A549 treated with AZD9567 at 1 μM for 4 hours (cell line): Measurements from ENCODE around the gene ST6GALNAC2. TPM values are rescaled to one million over a fixed set of nuclear protein-coding genes. Genes with fewer than 3 reads are reported as not detected.

Experiments used
- total RNA-seq: library from RNA; stranded (reverse); fragments of 200-300 nt; extraction: Qiagen RNA extraction; gene quantifications from 5 replicates; pipeline ENCODE4 v1.2.3, GENCODE V29; 2022; ENCODE audit not compliant: insufficient read depth

Gene ST6GALNAC2
- total RNA-seq = 0.32 to 0.53 TPM (median 0.45 TPM) in 4 of 5 replicates, not detected in the other

DNA sequence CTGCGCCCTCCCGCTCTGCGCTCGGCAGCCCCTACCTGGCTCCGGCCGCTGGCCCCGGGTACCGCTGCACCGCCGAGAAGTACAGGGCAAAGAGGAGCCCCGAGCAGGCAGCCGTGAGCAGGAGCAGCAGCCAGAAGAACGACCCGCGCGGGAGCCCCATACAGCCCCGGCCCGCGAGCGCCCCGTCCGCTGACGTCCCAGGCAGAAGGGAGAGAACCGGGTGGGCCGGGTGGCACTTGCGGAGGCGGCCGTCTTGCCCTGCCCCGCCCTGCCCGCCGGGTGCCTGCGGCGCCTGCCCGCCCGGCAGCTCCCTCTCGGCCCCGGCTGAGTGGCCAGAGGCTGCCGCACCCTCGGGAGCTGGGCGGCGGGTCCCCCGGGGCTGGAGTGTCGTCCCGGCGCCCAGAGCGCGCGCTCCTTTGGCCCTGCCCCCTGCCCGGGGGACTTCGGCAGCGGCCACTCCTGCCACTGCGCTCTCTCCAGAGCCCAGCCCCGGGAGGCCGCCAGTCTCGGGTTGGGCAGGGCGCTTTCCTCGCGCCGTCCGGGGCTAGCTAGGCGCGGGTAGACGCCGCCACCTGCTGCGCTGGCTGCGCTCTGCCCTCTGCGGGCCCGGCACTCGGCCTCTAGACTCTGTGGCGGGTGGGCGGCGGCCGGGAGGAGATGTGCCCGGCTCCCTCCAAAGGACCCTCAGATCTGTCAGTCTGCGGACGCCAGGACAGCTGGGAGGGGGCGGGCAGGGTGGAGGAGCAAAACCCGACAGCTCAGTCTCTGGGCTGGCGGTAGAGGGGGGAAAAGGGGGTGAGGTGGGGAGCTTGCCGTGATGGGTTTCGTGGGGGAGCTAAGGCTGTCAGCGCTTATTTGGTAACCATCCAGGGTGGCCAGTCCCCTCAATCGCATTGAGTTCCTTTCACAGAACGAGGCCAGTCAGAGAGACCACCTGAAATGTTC is at the start of gene ST6GALNAC2:
Gene ST6GALNAC2, minus strand, starts transcription at position 212 of the 945 bp plus-strand sequence. Its CDS starts 52 bp downstream, at position 160.

DNA sequence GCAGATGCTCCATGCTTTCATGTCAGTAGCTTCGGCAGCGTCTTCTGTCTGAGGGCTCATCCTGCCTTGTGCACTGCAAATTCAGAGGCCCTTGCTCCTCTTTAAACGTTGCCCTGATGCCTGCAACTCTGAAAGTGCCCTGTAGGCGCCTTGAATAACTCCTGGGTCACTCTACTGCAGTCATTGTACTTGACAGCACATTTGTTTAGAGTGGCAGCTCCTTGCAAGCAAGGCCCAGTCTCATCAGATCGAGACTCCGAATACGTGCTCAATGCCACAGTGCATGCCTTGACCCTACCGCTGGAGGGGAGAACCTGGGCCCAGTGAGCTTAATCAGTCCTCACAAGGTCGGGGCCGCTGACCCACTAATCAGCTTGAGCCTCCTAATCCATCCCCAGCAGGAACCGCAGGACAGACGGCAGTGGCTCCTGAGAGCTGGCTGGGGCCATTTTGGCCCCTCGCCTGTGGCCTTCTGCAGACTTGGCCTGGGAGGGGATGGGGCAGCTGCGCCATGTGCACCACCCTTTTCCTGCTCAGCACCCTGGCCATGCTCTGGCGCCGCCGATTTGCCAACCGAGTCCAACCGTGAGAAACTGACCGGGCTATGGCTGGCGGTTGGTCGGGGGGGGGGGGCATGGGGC is 45.9 kb downstream of the ST6GALNAC2 start, which contains the start of gene PRCD:
Gene PRCD, plus strand, starts transcription at position 414 of the 641 bp plus-strand sequence. Its CDS starts 98 bp downstream, at position 512.

DNA sequence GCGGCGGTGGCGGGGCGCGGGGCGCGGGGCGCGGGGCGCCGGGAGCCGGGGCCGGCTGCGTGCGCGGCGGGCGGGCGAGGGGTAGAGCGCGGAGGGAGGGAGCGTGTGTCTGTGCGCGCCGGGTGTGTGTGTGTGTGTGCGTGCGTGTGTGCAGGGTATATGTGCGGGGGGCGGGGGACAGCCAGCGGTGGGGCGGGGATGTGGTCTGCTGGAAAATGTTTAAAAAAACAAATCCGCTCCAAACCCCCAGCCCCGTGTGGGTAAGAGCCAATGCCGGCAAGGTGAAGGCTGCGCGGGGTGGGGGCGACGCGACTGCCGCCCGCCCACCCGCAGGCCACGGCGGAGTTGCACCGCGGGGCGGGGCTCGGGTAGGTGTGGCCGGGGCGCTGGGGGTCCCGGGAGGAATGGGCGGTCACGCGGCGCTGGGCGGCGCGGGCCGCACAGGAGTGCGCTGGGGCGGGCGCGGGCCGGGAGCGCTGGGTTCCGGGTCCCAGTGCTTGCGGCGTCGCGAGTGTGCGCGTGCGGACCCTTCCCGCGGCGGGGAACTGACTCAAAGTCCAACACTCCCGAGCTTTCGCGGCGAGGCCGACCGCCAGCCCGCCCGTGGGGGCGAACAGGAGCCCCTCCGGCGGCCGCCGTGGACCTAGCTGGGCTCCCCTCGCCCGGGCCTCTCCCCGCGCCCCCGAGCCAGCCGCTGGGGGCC is 47.9 kb downstream of the ST6GALNAC2 start, which contains the start of gene CYGB:
Gene CYGB, minus strand, starts transcription at position 132 of the 703 bp plus-strand sequence. CDS start 167 bp downstream, outside the sequence.

Other genes starting within 250 kb of the ST6GALNAC2 start
- gene PRPSAP1, start 231.9 kb downstream of the ST6GALNAC2 start, total RNA-seq = 54.4 to 85.5 TPM (median 63.9 TPM) in 5 replicates
- 26.4 to 48.0 TPM (median 41.0 TPM) in 5 replicates for gene SPHK1, start 201.3 kb downstream of the ST6GALNAC2 start, total RNA-seq
- 25.7 to 33.1 TPM (median 32.3 TPM) in 5 replicates for gene UBE2O, start 132.7 kb downstream of the ST6GALNAC2 start, total RNA-seq
- 0.17 to 0.78 TPM (median 0.37 TPM) in 4 of 5 replicates, not detected in the other for gene AANAT, start 118.3 kb downstream of the ST6GALNAC2 start, total RNA-seq
- gene RHBDF2, start 84.4 kb downstream of the ST6GALNAC2 start, total RNA-seq = 52.5 to 68.3 TPM (median 63.8 TPM) in 5 replicates
- 0.76 to 1.6 TPM (median 0.98 TPM) in 4 of 5 replicates, not detected in the other for gene CYGB, start 48.2 kb downstream of the ST6GALNAC2 start, total RNA-seq
- gene PRCD, start 45.8 kb downstream of the ST6GALNAC2 start, total RNA-seq = not detected in 5 replicates
- gene ST6GALNAC1, start 57.9 kb upstream of the ST6GALNAC2 start, total RNA-seq = 0.21 to 1.6 TPM (median 0.45 TPM) in 5 replicates
- 55.0 to 88.2 TPM (median 62.0 TPM) in 5 replicates for gene MXRA7, start 125.1 kb upstream of the ST6GALNAC2 start, total RNA-seq
- 68.8 to 81.8 TPM (median 74.8 TPM) in 5 replicates for gene JMJD6, start 140.7 kb upstream of the ST6GALNAC2 start, total RNA-seq
- gene METTL23, start 141.0 kb upstream of the ST6GALNAC2 start, total RNA-seq = 61.4 to 78.9 TPM (median 62.2 TPM) in 5 replicates
- 457 to 511 TPM (median 473 TPM) in 5 replicates for gene SRSF2, start 151.5 kb upstream of the ST6GALNAC2 start, total RNA-seq
- 20.5 to 31.5 TPM (median 20.8 TPM) in 5 replicates for gene MFSD11, start 152.3 kb upstream of the ST6GALNAC2 start, total RNA-seq